Right forelimb (tissue), 1 donor: ENCODE measurements around the gene KRTAP4-11.
"Not testable (repeated sequence)": the region's sequence is repeated elsewhere in the genome, so short reads cannot be mapped to it uniquely, and the experiment has no call there.

Source experiments
- DNase-seq: peaks from one replicate; pipeline ENCODE4 v3.0.0-alpha.2; 2018

KRTAP4-11 gene

GRCh38 chr17:41083427-41083826 lies 34.7 kb downstream of the KRTAP4-11 start:
- DNase-seq = not testable (repeated sequence)

GRCh38 chr17:41082626-41083025 lies 35.5 kb downstream of the KRTAP4-11 start:
- DNase-seq = no peak

- DNase-seq = no peak
Measured at GRCh38 chr17:41076788-41077187, 41.4 kb downstream of the KRTAP4-11 start.

- DNase-seq = no peak
Measured at GRCh38 chr17:41073676-41074075, 44.5 kb downstream of the KRTAP4-11 start.

- no peak for DNase-seq
Measured at GRCh38 chr17:41071606-41072360, 46.4 kb downstream of the KRTAP4-11 start.

- no peak for DNase-seq
Measured at GRCh38 chr17:41069031-41069430, 49.1 kb downstream of the KRTAP4-11 start.

DNA sequence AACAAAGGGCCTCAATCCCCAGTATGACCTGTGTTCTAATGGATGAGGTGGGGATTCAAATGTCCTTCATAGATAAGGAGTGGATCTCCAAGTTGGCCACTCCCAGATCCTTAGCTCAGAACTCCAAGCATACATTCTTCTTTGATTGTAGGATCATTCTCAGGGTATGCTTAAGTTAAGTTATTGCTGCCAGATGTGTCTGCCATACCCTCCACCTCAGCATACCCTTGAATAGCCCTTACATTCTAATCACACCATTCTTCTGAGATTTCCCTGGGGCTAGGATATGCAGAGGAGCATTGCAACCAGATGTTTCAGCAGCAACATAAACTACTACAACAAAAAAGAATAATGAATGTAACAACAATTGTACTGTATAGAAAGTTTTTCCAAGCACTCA lies 50.9 kb downstream of the KRTAP4-11 start:
- no peak for DNase-seq
